B cell (primary cell): ENCODE data around the gene STK24. TPM values are rescaled to one million over a fixed set of nuclear protein-coding genes. Genes with fewer than 3 reads are reported as not detected.

Source experiments
- ATAC-seq: fragments of 200-7000 bp; cut with Tn5 transposase; one replicate; pipeline ENCODE4 v1.10.0; 2021; ENCODE audit warnings: low read depth, mild to moderate bottlenecking, moderate number of reproducible peaks, moderate library complexity
- CTCF ChIA-PET: fragments of 350-600 bp; sonication (Branson Sonifier 250); formaldehyde crosslinking; loops from one replicate; lab custom pipeline; 2021; ENCODE audit warnings: antibody characterized with exemption, inconsistent platforms; lab: Charles Lee
- POLR2A ChIA-PET: fragments of 350-600 bp; sonication (Branson Sonifier 250); formaldehyde crosslinking; loops from one replicate; lab custom pipeline; 2021; ENCODE audit warnings: antibody characterized with exemption; lab: Charles Lee
- DNase-seq: peaks from one replicate; pipeline ENCODE4 v3.0.0; 2013
- H2AFZ ChIP-seq: 2 replicates; pipeline ENCODE4 v1.6.1; 2012; ENCODE audit warnings: mild to moderate bottlenecking, low read depth, low read length; ENCODE audit not compliant: insufficient read depth, poor library complexity, severe bottlenecking
- H3K27ac ChIP-seq, 2 donors: 1 replicate in 1 of 2; 2 replicates in 1 of 2; pipeline ENCODE4 v1.5.1; 2012 to 2013; ENCODE audit warnings: low read length in 2 of 2, mild to moderate bottlenecking in 2 of 2, moderate library complexity in 1 of 2
- H3K27me3 ChIP-seq, 4 experiments: fragments of 200-600 bp in 1 of 4; sonication (generic) in 1 of 4; replicated peaks in 1 of 4; 1 replicate in 2 of 4; 2 replicates in 2 of 4; pipeline versions ENCODE4 v1.6.1 to v1.7.0; 2013 to 2016; ENCODE audit warnings: low read length in 3 of 4, mild to moderate bottlenecking in 2 of 4, mixed read lengths in 1 of 4, moderate library complexity in 1 of 4; ENCODE audit not compliant: insufficient read depth in 4 of 4, control insufficient read depth in 3 of 4; ENCODE audit errors: control extremely low read depth in 1 of 4
- H3K36me3 ChIP-seq, 2 experiments: replicated peaks in 1 of 2; 1 replicate in 1 of 2; 2 replicates in 1 of 2; pipeline versions ENCODE4 v1.6.1 to v1.7.1; 2013; ENCODE audit warnings: low read length in 1 of 2; ENCODE audit not compliant: insufficient read depth in 2 of 2, control insufficient read depth in 1 of 2; ENCODE audit errors: control extremely low read depth in 1 of 2, extremely low read depth in 1 of 2
- H3K4me1 ChIP-seq, 2 donors: fragments of 200-600 bp in 1 of 2; sonication (generic) in 1 of 2; 1 replicate in 1 of 2; 2 replicates in 1 of 2; pipeline versions ENCODE4 v1.5.1 to v1.6.1; 2013 to 2017; ENCODE audit warnings: low read length in 2 of 2; ENCODE audit not compliant: control insufficient read depth in 2 of 2, insufficient read depth in 2 of 2
- H3K4me2 ChIP-seq: replicated peaks from 2 replicates; pipeline ENCODE3; 2012; ENCODE audit warnings: mild to moderate bottlenecking, low read depth, low read length; ENCODE audit not compliant: poor library complexity, severe bottlenecking
- H3K4me3 ChIP-seq, 5 experiments: fragments of 200-600 bp in 1 of 5; sonication (generic) in 1 of 5; 1 replicate in 3 of 5; 2 replicates in 2 of 5; pipeline versions ENCODE4 v1.5.1 to v1.7.0; 2011 to 2016; ENCODE audit warnings: low read length in 4 of 5, mild to moderate bottlenecking in 4 of 5, low read depth in 2 of 5, control low read depth in 1 of 5, moderate library complexity in 1 of 5; ENCODE audit not compliant: insufficient read depth in 1 of 5; ENCODE audit errors: control extremely low read depth in 1 of 5, extremely low read depth in 1 of 5
- H3K79me2 ChIP-seq: fragments of 200-600 bp; sonication (generic); one replicate; pipeline ENCODE4 v1.6.0; 2016; ENCODE audit warnings: low read length; ENCODE audit not compliant: control insufficient read depth, insufficient read depth
- H3K9ac ChIP-seq: fragments of 200-600 bp; sonication (generic); 2 replicates; pipeline ENCODE4 v1.6.1; 2017; ENCODE audit warnings: mild to moderate bottlenecking, low read length, moderate library complexity
- H3K9me3 ChIP-seq, 3 donors: one replicate each; pipeline versions ENCODE4 v1.6.1 to v1.7.1; 2013; ENCODE audit warnings: low read length in 2 of 3; ENCODE audit not compliant: control insufficient read depth in 2 of 3, insufficient read depth in 1 of 3; ENCODE audit errors: control extremely low read depth in 1 of 3
- H4K20me1 ChIP-seq: 2 replicates; pipeline ENCODE4 v1.6.0; 2012; ENCODE audit warnings: mild to moderate bottlenecking, low read length; ENCODE audit not compliant: insufficient read depth, control insufficient read depth, poor library complexity, severe bottlenecking
- H3K27ac Mint-ChIP-seq: one replicate; pipeline ENCODE4 v1.8.0; 2021; ENCODE audit warnings: mixed read lengths
- H3K27me3 Mint-ChIP-seq: one replicate; pipeline ENCODE4 v1.8.0; 2021; ENCODE audit warnings: mixed read lengths
- H3K4me1 Mint-ChIP-seq: one replicate; pipeline ENCODE4 v1.8.0; 2021; ENCODE audit warnings: mixed read lengths
- H3K4me3 Mint-ChIP-seq: one replicate; pipeline ENCODE4 v1.8.0; 2021; ENCODE audit warnings: mixed read lengths
- H3K9me3 Mint-ChIP-seq: one replicate; pipeline ENCODE4 v1.8.0; 2022; ENCODE audit warnings: mixed read lengths; ENCODE audit not compliant: insufficient read depth
- CTCF ChIP-seq: fragments of 200-600 bp; IDR thresholded peaks from one replicate; pipeline ENCODE4 v1.8.0; 2022; ENCODE audit warnings: antibody characterized with exemption, mild to moderate bottlenecking
- EZH2 ChIP-seq: IDR thresholded peaks from 2 replicates; pipeline ENCODE4 v1.6.1; 2012; ENCODE audit warnings: borderline replicate concordance, low read depth, mild to moderate bottlenecking, moderate library complexity, low read length; ENCODE audit not compliant: insufficient read depth, poor library complexity, severe bottlenecking
- WGBS: methylation state at CpG from one replicate; pipeline ENCODE4 v1.1.5; 2013; ENCODE audit warnings: missing lambda C conversion rate; ENCODE audit not compliant: insufficient coverage; 5-methylcytosine and 5-hydroxymethylcytosine counted together
- intact Hi-C: fragments of 100-400 bp; cut with micrococcal nuclease; formaldehyde crosslinking; loops from one replicate; pipeline ENCODE4 v1.10.0; 2022
- polyA plus RNA-seq: library from polyadenylated mRNA; depleted of rRNA; stranded (reverse); fragments of >200 nt; gene quantifications from 2 replicates; pipeline ENCODE4 v1.2.3, GENCODE V29; 2012
- total RNA-seq, 2 donors: library from RNA; stranded (reverse); fragments of 120-200 nt in 1 of 2; gene quantifications; 1 replicate in 1 of 2; 2 replicates in 1 of 2; pipeline versions ENCODE4 v1.2.3 to v1.2.4, GENCODE V29; 2013 to 2022

Gene STK24
- total and polyA plus RNA-seq, 2 donors (not counting 1 experiment from before 2014, with no cell fraction given): 47.2 to 117 TPM

- no peaks in the 10 kb centered on the region for H3K9me3 Mint-ChIP-seq
- H3K9me3 ChIP-seq: no peaks in the 10 kb centered on the region
- H2AFZ ChIP-seq: no peak overlapping the region
- H3K27me3 Mint-ChIP-seq: no peaks in the 10 kb centered on the region
- ATAC-seq (no peak), DNase-seq (no peak)
- H3K27ac ChIP-seq: peak overlapping the region in 1 of 2 donors; percentile 10
- H3K4me3 Mint-ChIP-seq: peak overlapping the region; percentile 13
- intact Hi-C loops: loop anchor here (5.0 kb wide), 1 partner anchor 37 kb away; no protein-coding TSS in a partner anchor
- ChIA-PET POLR2A (no interaction called here), CTCF (no interaction called here)
- no peaks in the 10 kb centered on the region for H3K27me3 ChIP-seq
- peaks cover 99% of the 10 kb centered on the region for H3K79me2 ChIP-seq
- peaks cover 44 to 62% of the 10 kb centered on the region in 2 donors for H3K4me1 ChIP-seq
- 60% methylated on average over 10 of the region's 11 CpGs for WGBS
- H4K20me1 ChIP-seq: peaks cover 98% of the 10 kb centered on the region
- peak overlapping the region; percentile 81 for H3K27ac Mint-ChIP-seq
- H3K36me3 ChIP-seq: no peaks in the 10 kb centered on the region
- H3K9ac ChIP-seq: no peak overlapping the region
- H3K4me1 Mint-ChIP-seq: peaks cover 99% of the 10 kb centered on the region
- peak overlapping the region; percentile 29 for H3K4me2 ChIP-seq
- no peak for TF ChIP-seq CTCF
- no peak for TF ChIP-seq EZH2
- H3K4me3 ChIP-seq: no peak overlapping the region
Measured at GRCh38 chr13:98524793-98525192, 52.1 kb downstream of the STK24 start.

GRCh38 chr13:98524391-98524790 lies 52.5 kb downstream of the STK24 start:
- peak overlapping the region; percentile 33 for H3K4me3 Mint-ChIP-seq
- Histone ChIP-seq H3K27me3 (no peaks in the 10 kb centered on the region), H4K20me1 (peaks cover 95% of the 10 kb centered on the region), H3K9me3 (no peaks in the 10 kb centered on the region), H3K4me1 (peaks cover 44 to 63% of the 10 kb centered on the region in 2 donors), H3K36me3 (no peaks in the 10 kb centered on the region), H2AFZ (no peak overlapping the region), H3K79me2 (peaks cover 99% of the 10 kb centered on the region), H3K27ac (peak overlapping the region in 1 of 2 donors; percentile 10), H3K9ac (no peak overlapping the region), H3K4me2 (peak overlapping the region; percentile 41), H3K4me3 (no peak overlapping the region)
- no peaks in the 10 kb centered on the region for H3K27me3 Mint-ChIP-seq
- TF ChIP-seq EZH2 (no peak), CTCF (no peak)
- ChIA-PET CTCF (no interaction called here), POLR2A (interaction anchor here (0.6 kb wide), 1 partner anchor 31 kb away, joined by 4 read pairs; no protein-coding TSS in a partner anchor)
- no peak for DNase-seq
- 90% methylated on average over 6 of the region's 11 CpGs for WGBS
- peak overlapping the region; percentile 81 for H3K27ac Mint-ChIP-seq
- H3K9me3 Mint-ChIP-seq: no peaks in the 10 kb centered on the region
- ATAC-seq: no peak
- H3K4me1 Mint-ChIP-seq: peaks cover 99% of the 10 kb centered on the region
- intact Hi-C loops: loop anchor here (5.0 kb wide), 1 partner anchor 37 kb away; no protein-coding TSS in a partner anchor
